ENCODE results near the gene CIB2.
A peak's percentile ranks its signal among the peaks of the same experiment; 100 is the strongest.
"Not testable (repeated sequence)": the region's sequence is repeated elsewhere in the genome, so short reads cannot be mapped to it uniquely, and the experiment has no call there.

CIB2 gene

GRCh38 chr15:78131295-78132061 lies at the start of gene CIB2:
Gene CIB2, minus strand, starts transcription at chr15:78131445. Its CDS starts 230 bp downstream, at chr15:78131215.
- DNase-seq: peak; percentile 77

GRCh38 chr15:78179906-78180305 lies 48.7 kb upstream of the CIB2 start:
- DNase-seq: no peak

GRCh38 chr15:78179286-78179840 lies 48.1 kb upstream of the CIB2 start:
- DNase-seq: no peak

- DNase-seq: no peak
These were observed 46.8 kb upstream of the CIB2 start for GRCh38 chr15:78178064-78178463.

- peak; percentile 46 for DNase-seq
These were observed 46.2 kb upstream of the CIB2 start for GRCh38 chr15:78177447-78177873.

- peak; percentile 16 for DNase-seq
These were observed 44.1 kb upstream of the CIB2 start for GRCh38 chr15:78175330-78175729.

GRCh38 chr15:78174401-78174800 lies 43.2 kb upstream of the CIB2 start:
- no peak for DNase-seq

- DNase-seq: no peak
These were observed 40.7 kb upstream of the CIB2 start for GRCh38 chr15:78171864-78172472.

- DNase-seq: no peak
These were observed 39.9 kb upstream of the CIB2 start for GRCh38 chr15:78170848-78171773.

- DNase-seq: no peak
These were observed 37.4 kb upstream of the CIB2 start for GRCh38 chr15:78168608-78169007.

GRCh38 chr15:78167227-78167888 lies 36.1 kb upstream of the CIB2 start:
- no peak for DNase-seq

GRCh38 chr15:78164010-78164409 lies 32.8 kb upstream of the CIB2 start:
- DNase-seq: no peak

GRCh38 chr15:78162038-78162437 lies 30.8 kb upstream of the CIB2 start:
- no peak for DNase-seq

GRCh38 chr15:78159395-78159794 lies 28.1 kb upstream of the CIB2 start:
- DNase-seq: no peak

- DNase-seq: no peak
These were observed 26.0 kb upstream of the CIB2 start for GRCh38 chr15:78157203-78157602.

GRCh38 chr15:78156653-78157052 lies 25.4 kb upstream of the CIB2 start:
- no peak for DNase-seq

- DNase-seq: no peak
These were observed 24.2 kb upstream of the CIB2 start for GRCh38 chr15:78155355-78155939.

- no peak for DNase-seq
These were observed 23.7 kb upstream of the CIB2 start for GRCh38 chr15:78154955-78155354.

- not testable (repeated sequence) for DNase-seq
These were observed 19.8 kb upstream of the CIB2 start for GRCh38 chr15:78151075-78151474.

GRCh38 chr15:78149805-78150751 lies 18.8 kb upstream of the CIB2 start:
- peak; percentile 32 for DNase-seq

Data from RPMI8226 (cell line).